Osteocyte (in vitro differentiated cells): Measurements from ENCODE around the gene EPHA1. TPM values are rescaled to one million over a fixed set of nuclear protein-coding genes. Genes with fewer than 3 reads are reported as not detected.

Source experiments
- DNase-seq: peaks from one replicate; pipeline ENCODE4 v3.0.0; 2021; ENCODE audit warnings: mixed read lengths; ENCODE audit not compliant: unreplicated experiment; ENCODE audit errors: extremely low spot score
- H3K27ac Mint-ChIP-seq: one replicate; pipeline ENCODE4 v1.8.0; 2021; ENCODE audit warnings: mild to moderate bottlenecking, mixed read lengths; ENCODE audit not compliant: unreplicated experiment
- H3K27me3 Mint-ChIP-seq: one replicate; pipeline ENCODE4 v1.8.0; 2021; ENCODE audit warnings: mixed read lengths; ENCODE audit not compliant: unreplicated experiment
- H3K36me3 Mint-ChIP-seq: one replicate; pipeline ENCODE4 v1.8.0; 2021; ENCODE audit warnings: mixed read lengths; ENCODE audit not compliant: unreplicated experiment
- H3K4me1 Mint-ChIP-seq: one replicate; pipeline ENCODE4 v1.8.0; 2021; ENCODE audit warnings: mixed read lengths; ENCODE audit not compliant: unreplicated experiment
- H3K4me3 Mint-ChIP-seq: one replicate; pipeline ENCODE4 v1.8.0; 2021; ENCODE audit warnings: mild to moderate bottlenecking, moderate library complexity, mixed read lengths; ENCODE audit not compliant: unreplicated experiment
- H3K9me3 Mint-ChIP-seq: one replicate; pipeline ENCODE4 v1.8.0; 2021; ENCODE audit warnings: mixed read lengths; ENCODE audit not compliant: unreplicated experiment
- CTCF ChIP-seq: fragments of 200-600 bp; sonication (generic); IDR thresholded peaks from 2 replicates; pipeline ENCODE4 v1.5.0; 2021; ENCODE audit warnings: antibody characterized with exemption, mild to moderate bottlenecking, moderate library complexity
- total RNA-seq: library from RNA; stranded (reverse); gene quantifications from 2 replicates; pipeline ENCODE4 v1.2.1, GENCODE V29; 2021

Gene EPHA1
- total RNA-seq, 1 donor from 2014 or later = not detected

GRCh38 chr7:143363016-143363937 lies 45.4 kb downstream of the EPHA1 start:
- Mint-ChIP-seq H3K4me1 (peaks cover 17% of the 10 kb centered on the region), H3K4me3 (peak overlapping the region; percentile 70), H3K27me3 (peaks cover 33% of the 10 kb centered on the region), H3K27ac (no peak overlapping the region), H3K36me3 (peaks cover 7% of the 10 kb centered on the region), H3K9me3 (no peaks in the 10 kb centered on the region)
- no peak for TF ChIP-seq CTCF
- DNase-seq = no peak

- Mint-ChIP-seq H3K27me3 (peaks cover 33% of the 10 kb centered on the region), H3K36me3 (peaks cover 10% of the 10 kb centered on the region), H3K27ac (peak within 1 kb of the TSS; percentile 32)
These were observed 46.3 kb downstream of the EPHA1 start, which contains the start of gene FAM131B for GRCh38 chr7:143362131-143363015. Gene FAM131B (minus strand): TSS chr7:143362713. CDS start chr7:143362603, 110 bp downstream.

GRCh38 chr7:143361552-143362130 lies 47.0 kb downstream of the EPHA1 start:
- H3K27me3 Mint-ChIP-seq = peaks cover 33% of the 10 kb centered on the region
- TF ChIP-seq CTCF = no peak
- DNase-seq = peak; percentile 75
- H3K4me3 Mint-ChIP-seq = peak overlapping the region; percentile 92
- peaks cover 12% of the 10 kb centered on the region for H3K36me3 Mint-ChIP-seq
- H3K9me3 Mint-ChIP-seq = no peaks in the 10 kb centered on the region
- H3K27ac Mint-ChIP-seq = no peak overlapping the region
- peaks cover 14% of the 10 kb centered on the region for H3K4me1 Mint-ChIP-seq

More at GRCh38 chr7:143362131-143363015, 46.3 kb downstream of the EPHA1 start, which contains the start of gene FAM131B:
- DNase-seq = no peak
- Mint-ChIP-seq H3K4me1 (peaks cover 14% of the 10 kb centered on the region), H3K9me3 (no peaks in the 10 kb centered on the region), H3K4me3 (peak within 1 kb of the TSS; percentile 92)
- no peak for TF ChIP-seq CTCF

GRCh38 chr7:143360788-143361551 lies 47.7 kb downstream of the EPHA1 start:
- no peaks in the 10 kb centered on the region for H3K9me3 Mint-ChIP-seq
- no peak for DNase-seq
- no peak for TF ChIP-seq CTCF
- peaks cover 12% of the 10 kb centered on the region for H3K36me3 Mint-ChIP-seq
- H3K27ac Mint-ChIP-seq = no peak overlapping the region
- H3K4me3 Mint-ChIP-seq = peak overlapping the region; percentile 70
- H3K27me3 Mint-ChIP-seq = peaks cover 33% of the 10 kb centered on the region
- H3K4me1 Mint-ChIP-seq = peaks cover 14% of the 10 kb centered on the region
